NCI-H2227 treated with DMSO at 0.1 percent for 48 hours (cell line): ENCODE measurements around the gene SLC24A4.

Experiments
- DNase-seq: peaks from one replicate; lab custom pipeline; 2025; lab: John Stamatoyannopoulos, UW

The SLC24A4 gene

DNA sequence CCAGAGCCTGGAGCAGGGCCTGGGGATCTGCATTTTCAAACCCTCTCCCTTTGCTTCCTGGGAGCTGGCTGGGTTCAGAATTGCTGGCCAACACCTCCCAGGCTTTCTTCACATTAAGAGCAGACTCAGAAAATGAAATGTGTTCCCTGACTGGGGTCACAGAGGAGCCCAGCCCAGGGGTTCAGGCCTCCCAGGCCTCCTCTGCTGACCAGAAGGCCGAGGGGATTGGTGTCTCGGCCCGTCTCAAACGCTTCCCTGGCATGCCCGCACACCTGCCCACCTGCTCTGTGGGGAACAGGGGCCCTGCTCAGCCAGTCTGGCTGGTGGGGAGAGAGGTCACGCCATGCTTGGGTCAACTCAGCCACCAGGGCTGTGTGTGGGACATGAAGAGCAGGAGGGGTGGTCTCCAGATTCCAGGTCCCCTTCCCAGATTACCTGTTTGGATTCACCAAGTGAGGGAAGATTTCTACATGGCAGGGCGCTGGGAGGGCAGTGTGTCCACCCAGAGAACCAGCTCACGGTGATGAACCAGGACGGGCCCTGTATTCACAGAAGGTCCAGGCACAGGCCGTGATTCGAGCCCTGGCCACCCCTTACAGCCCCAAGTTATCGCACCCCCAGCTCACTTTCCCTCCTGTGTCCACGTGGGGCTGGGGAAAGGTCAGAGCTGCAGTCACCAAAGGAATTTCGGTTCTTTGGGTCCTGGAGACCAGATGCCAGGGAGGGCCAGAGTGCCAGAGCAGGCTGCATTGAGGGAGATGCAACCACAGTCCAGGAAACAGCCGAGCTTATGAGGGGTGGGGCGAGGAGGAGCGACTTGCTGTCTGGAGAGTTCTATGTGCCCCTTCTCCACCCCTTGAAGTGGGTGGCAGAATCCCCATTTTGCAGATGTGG lies 135.4 kb downstream of the SLC24A4 start:
- no peak for DNase-seq

DNA sequence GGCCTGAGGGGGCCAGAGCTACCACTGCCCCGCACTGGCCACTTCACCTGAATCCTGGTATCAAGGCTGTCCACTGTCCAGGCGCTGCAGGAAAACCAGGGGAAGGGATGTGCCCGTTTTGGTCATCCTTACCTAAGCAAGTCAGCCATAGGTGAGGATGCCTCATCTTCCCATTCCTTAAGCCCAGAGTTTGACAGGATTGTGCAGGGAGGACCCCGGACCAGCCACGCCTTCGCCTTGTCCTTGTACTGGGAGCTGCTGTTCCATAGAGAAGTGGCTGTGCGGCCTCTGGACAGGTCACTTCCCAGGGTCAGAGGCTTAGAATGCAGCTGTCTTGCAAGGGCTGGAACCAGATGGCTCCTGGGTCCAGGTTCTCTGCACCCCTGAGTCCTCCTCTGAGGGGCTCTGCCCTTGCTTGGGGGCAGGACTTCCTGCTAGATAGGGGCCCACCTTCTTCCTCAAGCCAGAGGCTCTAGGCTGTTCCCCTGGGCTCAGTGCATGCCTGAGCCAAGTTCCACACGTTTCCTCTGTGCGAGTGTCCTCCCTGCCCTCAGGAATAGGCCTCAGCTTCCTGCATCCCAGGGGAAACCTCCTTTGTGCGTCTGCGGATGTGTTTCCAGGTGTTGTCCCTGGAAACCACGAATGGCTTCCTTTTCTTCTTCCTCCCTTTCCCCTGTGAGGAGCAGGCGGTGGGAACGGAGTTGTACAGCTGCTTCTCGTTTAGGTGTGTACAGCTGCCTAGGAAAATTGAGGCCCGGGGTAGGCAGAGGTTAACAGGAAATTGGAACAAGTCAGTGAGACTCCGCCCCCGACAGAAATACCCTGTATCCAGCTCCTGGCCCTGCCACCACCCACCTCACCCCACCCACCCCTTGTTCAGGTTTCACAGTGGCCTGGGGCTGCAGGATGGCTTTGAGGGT lies 136.3 kb downstream of the SLC24A4 start:
- no peak for DNase-seq

DNA sequence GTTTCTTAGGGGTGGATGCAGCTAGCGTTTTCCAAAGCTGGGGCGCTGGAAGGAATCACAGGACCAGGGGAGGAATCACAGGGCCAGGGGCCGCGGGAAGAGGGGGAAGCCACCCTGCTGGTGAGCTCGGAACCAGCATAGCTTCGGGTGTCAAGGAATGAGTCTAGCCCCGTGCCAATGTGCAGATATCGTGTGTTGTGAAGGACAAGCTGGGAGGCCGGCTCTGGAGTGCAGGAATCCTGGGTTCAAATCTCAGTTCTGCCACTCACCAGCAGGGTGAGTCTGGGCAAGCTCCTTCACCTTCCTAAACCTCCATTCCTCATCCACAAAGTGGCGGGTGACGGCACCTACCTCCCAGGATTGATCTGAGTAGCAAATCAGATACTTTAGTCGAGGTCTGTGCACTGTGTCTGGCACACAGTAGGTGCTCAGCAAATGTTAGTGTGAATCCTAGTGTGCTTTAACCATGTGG lies 137.0 kb downstream of the SLC24A4 start:
- DNase-seq: no peak

DNA sequence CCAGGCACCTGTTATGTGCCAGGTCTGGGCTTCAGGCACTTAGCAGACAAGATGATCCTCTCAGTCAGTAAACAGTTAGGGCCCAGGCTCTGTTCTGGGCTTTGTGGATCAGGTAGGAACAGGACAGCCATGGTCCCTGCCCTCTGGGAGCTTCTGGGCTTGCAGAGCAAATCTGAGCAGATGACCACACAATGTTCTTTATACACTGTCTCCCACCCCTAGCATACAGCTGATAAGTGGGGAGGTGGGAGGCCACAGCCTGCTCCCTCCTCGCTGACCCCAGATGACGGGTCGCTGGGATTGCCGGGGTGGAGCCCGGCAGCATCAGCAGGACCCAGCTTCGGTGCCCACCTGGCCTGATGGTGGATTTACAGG lies 137.6 kb downstream of the SLC24A4 start:
- DNase-seq: no peak

DNA sequence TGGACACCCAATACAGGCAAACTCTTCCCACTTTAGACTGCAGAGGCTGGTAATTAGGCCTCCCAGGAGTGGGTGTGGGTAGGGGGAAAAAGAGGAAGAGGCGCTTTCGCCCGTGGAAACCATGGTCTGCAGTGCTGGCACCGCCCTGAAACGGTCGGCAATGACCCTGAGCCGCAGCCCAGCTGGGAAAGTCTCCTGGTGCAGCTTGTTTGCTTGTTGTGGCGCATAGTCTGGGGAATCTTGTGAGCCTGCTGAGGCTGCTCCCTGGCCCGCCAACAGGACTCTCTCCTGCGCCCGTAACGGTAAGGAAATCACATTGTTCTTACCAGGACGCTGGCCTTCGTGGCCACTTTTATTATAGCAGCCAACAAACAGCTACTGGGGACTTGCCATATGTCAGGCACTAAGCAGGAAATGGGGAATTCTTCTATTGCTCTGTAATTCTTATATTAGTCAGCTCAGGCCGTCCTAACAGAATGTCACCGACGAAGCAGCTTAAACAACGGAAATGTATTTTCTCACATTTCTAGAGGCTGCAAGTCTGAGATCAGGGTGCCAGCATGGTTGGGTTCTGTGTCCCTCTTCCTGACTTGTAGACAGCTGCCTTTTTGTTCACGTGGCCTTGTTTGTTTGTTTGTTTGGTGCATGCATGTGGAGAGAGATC lies 138.1 kb downstream of the SLC24A4 start:
- DNase-seq: no peak

DNA sequence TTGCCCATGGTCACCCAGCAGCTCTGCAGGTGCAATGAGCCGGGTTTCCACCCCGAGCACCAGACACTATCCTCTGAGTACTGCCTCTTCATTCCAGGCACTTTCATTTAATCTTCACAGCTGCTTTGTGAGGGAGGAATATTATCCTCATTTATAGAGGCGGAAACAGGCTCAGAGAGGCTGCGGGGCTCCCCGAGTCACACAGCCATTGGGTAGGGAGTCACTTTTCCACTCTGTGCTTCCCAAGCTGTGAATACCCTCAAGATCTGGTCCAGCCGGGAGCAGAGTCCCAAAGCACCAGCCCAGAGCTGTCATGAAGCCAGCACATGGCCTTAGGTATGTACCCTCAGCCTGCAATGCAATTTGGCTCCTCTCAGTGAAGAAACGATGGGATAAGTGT lies 138.9 kb downstream of the SLC24A4 start:
- no peak for DNase-seq

DNA sequence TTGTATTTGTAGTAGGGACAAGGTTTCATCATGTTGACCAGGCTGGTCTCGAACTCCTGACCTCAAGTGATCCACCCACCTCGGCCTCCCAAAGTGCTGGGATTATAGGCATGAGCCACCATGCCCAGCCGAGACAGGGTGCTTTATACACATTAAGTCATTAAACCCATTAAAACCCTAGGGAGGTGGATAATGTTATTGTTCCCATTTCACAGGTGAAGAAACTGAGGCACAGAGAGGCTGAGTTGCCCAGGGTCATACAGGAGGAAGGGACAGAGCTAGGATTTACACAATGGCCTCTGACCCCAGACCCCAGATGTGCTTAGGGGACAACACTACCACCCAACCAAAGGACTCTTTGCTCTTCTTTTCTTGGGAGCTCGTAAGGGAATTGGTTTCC lies 139.6 kb downstream of the SLC24A4 start:
- DNase-seq: no peak

DNA sequence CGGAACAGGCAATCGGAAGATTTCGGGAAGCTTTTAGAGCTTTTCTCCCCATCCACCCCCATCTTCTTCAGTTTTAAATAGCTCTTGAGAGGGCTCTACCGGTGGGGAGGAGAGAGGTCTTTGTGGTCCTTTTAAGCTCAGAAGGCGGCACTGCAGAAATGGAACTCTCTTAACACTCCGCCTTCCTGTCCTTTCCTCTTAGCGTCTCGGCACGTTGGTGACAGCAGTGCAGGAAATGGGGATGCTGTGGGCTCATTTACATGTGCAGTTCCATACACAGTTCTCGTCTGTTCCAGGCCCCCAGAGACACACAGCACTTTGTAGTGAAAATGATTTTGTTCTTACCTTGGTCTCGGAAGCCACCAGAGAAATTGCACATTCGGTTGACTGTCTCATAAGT lies 140.2 kb downstream of the SLC24A4 start:
- DNase-seq: no peak

DNA sequence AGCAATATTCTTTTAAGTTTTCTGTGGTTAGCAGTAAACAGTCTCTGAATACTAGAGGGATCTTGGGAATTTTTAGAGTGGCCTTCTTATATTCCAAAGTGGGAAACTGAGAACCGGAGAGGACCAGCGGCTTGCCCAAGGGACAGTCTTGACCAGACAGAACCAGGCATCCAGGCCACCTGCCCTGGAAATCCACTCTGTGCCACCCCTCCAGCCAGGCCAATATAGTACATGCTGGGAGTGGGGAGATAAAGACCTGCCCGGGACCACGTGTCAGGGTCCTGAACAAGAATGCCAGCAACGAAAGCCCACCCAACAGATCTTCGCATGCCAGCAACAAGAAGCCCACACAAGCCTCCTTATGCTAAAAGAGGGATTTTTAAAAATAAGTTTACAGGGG lies 141.2 kb downstream of the SLC24A4 start:
- DNase-seq: no peak

DNA sequence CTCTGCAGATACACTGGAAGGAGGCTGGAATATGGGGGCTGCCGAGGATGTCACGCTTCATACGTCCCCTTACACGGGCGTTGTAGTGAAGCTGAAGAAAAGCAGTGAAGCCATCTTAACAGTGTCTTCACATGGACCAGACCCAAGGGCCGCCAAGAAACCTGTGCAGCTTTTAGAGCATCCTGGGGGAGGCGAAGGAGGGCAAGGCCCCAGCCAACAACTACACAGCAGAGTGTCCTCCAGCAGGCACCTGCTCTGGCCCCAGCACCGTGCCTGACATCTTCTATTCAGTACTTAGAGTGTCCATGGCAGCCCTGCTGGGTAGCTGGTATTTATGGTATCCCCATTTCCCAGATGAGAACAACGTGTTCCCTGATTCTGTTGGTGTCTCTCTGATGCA lies 141.8 kb downstream of the SLC24A4 start:
- DNase-seq: no peak

DNA sequence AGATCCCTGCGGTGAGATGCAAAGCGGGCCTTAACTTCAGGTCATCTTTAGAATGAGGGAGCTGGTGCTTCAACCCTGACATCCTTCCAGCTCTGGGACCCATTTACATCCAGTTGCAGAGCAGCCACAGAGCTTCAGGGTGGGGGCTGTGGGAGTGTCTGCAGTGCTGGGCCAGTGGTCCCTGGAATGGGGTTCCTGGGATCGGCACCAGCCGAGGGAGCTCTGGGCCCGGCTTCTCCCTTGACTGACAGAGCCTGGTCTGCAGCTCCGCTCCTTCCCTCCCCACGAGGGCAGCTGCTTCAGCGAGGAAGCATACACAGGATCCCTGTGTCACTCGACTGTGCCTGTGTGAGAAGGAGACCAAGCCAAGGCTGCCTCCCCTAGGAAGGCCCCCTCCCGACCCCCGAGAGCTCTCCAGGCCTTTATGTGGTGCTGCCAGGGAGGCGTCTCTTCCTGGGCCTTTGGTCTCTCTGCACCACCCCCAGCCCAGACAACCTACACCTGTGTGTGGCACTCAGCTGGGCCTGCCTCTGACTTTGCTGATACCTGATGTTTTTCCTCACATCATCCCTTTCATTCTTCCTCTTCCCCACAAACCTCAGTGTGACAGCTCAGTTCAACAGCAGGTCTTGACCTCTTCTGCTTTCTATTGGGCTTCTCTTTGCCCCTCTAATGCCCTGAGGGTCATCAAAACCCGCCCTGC lies 142.5 kb downstream of the SLC24A4 start:
- DNase-seq: no peak

DNA sequence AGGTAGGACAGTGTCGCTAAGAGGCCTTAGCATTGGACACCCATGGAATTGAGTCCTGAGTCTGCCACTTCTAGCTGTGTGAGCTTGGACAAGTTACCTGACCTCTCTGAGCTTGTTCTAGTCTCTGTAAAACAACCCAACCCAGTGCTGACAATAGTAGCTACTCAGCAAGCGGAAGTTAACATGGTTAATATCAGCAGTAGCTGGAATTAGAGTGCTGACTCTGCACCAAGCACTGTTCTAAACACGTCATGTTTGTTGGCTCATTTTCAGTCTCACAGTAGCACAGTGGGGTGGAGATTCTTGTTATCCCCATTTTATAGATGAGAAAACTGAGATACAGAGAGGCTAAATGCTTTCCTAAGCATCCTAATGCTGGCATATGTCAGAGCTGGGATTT lies 143.1 kb downstream of the SLC24A4 start:
- DNase-seq: no peak

DNA sequence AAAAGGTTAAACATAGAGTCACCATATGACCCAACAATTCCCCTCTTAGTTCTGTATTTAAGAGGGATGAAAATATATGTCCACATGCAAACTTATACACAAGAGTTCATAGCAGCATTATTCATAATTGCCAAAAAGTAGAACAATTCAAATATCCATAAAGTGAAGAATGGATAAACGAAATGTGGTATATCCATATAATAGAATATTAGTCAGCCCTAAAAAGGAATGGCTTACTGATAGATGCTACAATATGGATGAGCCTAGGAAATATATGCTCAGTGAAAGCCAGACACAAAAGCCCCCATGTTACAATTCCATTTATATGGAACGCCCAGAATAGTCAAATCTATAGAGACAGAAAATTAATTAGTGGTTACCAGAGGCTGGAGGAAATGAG lies 146.6 kb downstream of the SLC24A4 start:
- DNase-seq: no peak

DNA sequence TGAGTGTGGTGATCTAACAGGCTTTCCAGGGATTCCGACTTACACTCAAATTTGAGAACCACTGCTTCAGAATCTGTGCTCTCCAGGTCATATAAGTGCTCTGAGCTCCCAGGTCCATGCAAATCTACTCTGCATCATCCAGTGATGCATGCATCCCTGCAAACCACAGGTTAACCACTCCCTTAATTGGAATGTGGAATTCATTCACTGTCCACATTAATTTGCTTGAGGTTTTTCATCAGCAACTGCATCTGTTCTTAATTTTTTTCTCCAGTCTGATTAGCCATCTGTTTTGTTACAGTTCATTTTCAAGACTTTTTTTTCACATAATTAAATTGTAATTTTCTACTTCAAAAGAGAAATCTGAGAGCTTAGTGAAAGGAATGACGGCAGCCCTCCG lies 147.2 kb downstream of the SLC24A4 start:
- DNase-seq: no peak

DNA sequence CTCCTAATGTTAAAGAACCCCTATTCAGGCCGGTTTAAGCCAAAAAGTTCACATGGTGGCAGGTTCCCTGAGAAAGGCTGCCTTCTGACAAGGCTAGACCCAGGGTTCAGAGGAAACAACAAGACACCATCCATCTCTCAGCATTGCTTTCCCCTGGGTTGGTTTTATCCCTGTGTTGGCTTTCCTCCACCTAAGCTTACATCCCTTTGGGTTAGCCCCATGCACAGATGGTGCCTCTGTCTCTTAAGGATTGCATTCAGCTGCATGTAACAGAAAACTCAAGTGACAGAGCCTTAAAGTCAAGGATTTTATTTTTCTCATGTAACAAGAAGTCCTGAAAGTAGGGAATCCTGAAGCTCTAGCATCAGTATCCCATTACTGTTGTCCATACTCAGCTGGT lies 147.8 kb downstream of the SLC24A4 start:
- DNase-seq: no peak

DNA sequence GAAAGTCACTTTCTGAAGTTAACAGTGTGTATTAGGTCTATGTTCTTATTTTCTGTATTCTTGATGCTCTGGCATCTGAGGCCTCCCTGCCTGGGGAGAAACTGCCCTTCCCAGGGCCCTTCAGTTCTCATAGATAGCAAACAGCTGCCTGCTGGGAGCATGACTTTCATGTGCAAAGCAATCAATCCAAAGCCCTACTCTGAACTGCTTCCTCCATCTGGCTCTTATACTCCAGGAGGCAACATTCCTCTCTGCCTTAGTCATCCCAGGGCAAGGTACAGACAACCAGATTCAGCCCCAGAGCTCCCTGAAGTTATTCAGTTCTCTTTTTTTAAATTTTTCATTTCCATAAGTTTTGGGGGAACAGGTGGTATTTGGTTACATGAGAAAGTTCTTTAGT lies 149.0 kb downstream of the SLC24A4 start:
- no peak for DNase-seq

DNA sequence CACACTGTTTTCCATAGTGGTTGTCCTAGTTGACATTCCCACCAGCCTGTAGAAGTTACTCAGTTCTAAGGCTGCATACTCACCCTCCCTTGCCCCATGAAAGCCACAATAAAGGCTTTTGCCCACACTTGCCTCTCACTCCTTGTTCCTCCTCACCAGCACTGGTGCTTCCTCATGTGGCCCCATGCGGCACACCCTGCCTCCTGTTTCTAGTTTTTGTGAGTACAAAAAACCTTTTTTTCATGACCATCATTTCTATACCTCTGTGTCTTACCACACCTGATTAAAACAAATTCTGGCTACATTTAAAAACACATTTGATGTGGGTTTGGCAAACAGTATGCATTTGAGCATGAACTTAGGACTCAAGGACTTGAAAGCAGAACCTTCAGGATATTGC lies 149.9 kb downstream of the SLC24A4 start:
- no peak for DNase-seq

DNA sequence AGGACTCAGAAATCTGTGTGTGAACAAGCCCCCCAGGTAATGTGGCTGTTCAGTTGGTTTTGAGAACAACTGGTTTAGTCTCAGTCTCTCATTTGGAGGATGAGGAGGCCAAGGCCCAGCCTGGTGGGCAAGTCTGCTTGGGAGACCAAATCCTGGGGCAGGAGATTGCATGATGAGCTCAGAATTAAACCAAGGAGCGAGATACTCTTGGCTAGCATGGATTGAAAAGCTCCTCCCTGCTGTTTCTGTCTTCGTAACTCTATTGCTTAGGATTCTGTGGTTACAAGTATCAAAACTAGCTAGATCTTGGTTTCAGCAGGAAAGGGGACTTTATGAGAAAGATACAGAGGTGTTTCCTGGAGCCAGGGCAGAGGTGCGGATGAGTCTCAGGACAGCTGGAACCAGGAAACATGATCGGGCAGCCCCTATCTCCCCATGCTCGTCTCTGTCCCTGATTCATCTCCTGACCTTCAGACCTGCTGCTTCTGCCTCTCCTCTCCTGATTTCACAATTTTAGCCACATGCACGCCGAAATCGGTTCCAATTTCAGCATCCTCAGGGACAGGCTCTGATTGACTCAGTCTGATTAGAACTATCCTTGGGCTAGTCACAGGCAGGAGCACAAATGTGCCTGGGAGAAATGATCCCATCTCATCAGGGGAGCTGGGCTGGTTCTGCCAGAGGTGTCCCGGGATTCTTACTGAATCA lies 150.4 kb downstream of the SLC24A4 start:
- no peak for DNase-seq

DNA sequence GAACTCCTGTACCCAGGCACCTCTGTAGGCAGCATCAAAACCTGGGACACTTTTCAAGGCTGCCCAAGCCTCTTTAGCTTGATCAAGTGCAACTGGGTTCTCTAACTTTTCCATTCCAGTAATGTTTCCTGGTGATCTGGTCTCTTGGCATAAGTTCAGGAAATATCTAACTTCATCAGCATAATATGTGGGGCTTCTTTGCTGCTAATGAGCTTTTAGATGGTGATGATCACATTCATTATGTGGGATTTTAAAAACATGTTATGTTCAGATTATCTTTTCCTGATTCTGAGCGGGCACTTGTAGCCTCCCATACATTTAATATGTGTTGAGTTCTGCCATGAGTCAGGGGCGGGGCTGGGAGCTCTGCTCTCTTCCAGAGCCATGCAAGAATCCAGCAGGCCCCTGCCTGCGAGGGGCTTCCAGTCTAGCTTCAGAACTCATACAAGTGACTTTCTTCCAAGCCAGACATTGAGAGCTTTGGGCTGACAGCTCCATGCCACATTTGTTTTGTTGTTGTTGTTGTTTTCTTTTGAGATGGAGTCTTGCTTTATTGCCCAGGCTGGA lies 151.1 kb downstream of the SLC24A4 start:
- DNase-seq: no peak

DNA sequence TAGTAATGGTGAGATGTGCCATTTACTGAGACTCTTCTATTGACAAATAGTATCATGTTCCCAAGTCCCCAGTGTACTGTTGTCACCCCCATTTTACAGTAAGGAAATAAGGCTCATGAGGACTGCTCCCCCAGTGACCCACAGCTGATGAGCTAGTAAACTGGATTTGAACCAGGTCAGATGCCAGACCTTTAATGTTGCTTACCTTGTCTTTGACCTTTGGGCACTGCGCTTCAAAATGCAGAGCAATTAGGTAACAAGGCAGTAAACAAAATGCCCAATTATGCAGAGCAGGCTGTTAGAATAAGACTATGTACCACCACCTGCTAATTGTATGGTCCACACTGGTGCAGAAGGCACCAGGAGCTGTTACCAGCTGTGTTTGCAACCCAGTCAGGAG lies 152.1 kb downstream of the SLC24A4 start:
- DNase-seq: no peak
